HL-60/S4 treated with phorbol 12-myristate 13-acetate at 8.2 ng/mL for 4 days and 3 days (cell line): ENCODE results near the gene FSTL4.

Source experiments
- in situ Hi-C: fragments of 300-500 bp; cut with MboI; formaldehyde crosslinking; loops from 2 replicates; pipeline ENCODE4 v1.15.0; 2022; ENCODE audit warnings: low sequenced_read_pairs

Gene FSTL4

DNA sequence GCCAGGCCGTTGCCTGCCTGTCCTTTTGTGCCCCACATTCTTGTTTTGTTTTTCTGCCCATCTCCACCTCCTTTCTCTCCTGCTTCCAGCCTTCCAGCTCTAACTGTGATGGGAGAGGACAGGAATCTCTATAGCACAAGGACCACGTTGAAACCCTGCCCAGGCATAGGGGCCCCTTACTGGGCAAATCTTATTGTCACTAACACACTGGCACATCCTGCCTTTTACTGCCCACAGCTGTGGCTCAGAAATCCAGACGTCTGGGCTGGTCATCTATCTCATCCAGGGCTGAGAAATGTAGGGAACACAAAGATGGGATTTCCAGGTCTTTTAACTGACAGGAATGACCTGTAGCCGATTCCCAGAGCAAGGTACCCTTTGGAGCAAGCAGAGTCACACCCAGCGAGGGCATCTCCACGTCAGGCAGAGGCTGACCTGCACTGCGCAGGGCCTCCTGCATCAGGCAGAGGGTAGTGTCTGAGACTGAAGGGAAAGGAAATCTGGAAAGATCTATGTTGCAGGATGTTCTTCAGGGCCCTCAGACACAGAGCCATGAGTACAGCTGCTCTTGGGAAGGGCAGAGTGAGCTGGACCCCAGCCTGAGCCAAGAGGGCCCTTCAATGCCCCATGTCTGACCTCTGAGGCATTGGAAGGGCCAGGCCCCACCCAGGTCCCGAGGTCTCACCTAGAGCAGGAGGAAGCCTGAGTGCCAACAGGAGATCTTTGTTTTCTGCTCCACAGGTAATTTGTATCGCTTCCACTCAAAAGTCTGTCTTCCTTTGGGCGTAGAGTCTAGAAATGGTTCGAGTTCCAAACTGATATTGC lies 278.8 kb downstream of the FSTL4 start:
- in situ Hi-C loops, result no loop called here

DNA sequence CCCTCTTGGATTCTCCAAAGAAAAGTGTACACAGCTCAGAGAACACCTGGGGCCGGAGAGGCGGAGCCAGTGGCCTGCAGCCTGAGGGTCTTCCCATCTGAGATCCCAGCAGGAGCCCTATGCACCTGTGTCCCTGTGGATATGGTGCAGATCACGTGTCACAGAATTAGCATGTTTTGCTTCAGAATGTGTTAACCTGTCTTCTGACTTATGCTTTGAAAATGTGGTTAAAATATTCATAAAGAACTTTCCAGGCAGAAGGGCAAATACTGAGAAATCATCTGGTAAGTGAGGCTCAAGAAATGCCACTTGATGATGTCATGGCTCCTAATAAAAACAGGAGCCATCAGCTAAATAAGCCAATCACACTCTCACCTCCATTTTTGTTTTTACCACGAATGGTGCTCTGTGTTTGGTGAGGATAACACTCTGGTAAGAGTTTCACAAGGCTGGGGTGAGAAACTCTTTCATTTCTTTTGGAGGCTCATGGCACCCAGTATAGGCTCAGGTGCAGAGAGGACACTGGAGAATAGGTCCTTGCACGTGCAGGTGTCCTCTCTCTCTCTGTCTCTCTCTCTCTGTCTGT lies 279.8 kb downstream of the FSTL4 start:
- in situ Hi-C loops, result no loop called here

DNA sequence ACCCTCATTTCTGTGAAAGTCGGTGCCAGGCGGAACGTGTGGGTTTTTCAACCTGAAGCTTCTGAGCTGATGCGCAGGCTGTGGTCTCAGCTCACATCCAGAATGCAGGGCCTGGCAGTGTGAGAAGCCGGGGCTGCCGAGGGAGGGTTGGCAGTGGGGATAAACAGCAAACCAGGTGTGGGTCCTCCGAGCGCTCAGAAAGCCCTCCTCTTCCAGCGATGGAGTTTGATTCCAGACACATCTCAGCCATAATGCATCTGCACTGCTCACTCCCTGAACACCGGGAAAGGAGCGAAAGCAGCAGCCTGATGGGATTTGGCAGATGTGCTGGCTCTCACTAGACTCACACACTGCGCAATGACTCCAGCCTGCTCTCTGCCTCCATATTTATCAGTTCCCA lies 280.4 kb downstream of the FSTL4 start:
- in situ Hi-C loops, result no loop called here

DNA sequence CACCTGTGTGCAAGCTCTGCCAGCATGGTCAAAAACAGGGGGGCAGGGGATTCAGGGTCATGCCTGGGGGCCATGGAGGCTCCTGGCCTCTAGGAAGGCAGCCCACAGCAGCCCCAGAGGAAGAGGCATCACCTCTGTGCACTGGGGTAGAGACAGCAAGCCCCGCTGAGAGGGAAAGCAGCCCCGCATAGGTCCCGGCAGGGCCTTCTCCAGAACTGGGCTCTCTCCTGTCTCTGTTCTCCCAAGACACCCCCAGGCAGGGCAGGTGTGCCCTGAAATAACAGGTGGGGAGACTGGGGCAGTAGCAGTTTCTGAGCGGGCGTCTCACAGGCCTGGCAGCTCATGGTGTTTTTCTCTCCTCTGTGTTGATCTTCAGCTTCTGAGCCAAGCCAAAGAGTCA lies 281.4 kb downstream of the FSTL4 start:
- in situ Hi-C loops, result no loop called here

DNA sequence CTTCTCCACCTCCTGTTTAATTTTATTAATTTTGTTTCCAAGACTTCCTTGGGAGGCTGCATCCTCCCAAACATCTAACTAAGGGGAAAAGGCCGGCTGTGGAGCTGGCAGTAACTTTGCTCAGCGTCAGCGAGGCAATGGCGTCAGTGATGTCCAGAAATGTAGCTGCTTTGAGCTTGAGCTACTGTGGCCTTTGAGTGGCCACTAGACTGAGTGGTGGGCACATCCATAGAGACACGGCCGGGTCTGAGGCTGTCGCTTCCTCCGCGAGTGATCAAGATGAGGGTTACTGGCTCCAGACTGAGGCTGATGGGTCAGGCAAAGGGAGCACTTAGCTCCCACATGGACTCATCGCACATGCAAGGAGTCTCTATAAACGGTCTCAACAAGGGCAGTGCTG lies 283.5 kb downstream of the FSTL4 start:
- in situ Hi-C loops, result no loop called here

DNA sequence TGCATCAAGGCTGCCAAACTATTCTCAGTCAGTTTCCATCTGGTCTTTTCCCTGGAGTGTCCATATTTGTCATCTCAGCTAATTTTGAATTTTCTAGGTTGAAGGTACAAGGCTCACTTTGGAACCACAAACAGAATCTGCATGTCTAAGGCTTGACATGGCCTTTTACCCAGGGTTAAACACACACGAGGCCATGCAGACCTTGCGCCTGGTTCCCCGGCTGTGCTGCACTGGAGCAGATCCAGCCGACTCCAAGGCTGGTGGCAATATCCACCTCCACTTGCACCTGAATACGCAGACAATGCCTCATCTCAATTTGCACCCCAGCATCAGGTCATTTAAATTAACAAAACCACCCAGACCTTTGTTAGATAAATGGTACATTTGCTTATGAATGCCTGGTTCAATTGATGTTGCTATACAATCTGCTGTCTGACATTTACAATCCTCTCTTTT lies 284.4 kb downstream of the FSTL4 start:
- in situ Hi-C loops, result no loop called here

DNA sequence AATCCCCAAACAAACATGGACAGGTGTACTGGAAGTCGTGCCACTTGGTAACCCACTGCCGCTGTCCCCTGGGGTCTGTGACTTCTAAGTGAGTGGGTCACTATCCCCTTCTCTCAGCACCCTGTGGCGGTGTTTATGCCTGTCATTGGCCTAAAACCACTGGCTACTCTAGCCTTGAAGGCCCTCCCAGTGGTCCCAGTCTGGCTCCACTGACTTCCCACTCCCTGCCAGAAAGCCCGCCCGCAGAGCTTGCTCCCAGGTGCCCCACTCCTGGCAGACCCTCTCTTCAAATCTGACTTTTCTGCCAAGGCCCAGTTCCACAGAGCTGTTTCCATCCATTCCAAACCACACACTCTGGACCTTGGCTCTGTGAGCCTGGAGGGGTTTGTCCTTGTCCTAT lies 286.0 kb downstream of the FSTL4 start:
- in situ Hi-C loops, result no loop called here

DNA sequence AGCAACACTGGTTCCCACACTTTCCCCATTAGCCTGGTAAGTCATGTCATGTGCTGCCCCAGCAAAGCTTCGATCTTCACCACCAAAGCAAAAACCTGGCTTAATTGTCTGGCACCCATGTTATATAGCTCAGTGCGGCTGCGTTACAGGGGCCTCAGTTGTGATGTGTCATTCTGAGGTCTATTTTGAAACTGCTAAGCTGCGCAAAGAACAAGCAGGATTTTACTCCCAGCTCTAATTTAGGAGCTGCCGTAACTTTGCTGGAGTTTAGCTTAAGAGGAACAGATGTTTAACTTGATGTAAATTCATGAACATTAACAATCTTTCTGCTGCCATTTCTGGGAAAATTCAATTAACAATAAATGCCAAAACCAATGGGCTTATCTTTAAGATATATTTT lies 286.5 kb downstream of the FSTL4 start:
- in situ Hi-C loops, result no loop called here

DNA sequence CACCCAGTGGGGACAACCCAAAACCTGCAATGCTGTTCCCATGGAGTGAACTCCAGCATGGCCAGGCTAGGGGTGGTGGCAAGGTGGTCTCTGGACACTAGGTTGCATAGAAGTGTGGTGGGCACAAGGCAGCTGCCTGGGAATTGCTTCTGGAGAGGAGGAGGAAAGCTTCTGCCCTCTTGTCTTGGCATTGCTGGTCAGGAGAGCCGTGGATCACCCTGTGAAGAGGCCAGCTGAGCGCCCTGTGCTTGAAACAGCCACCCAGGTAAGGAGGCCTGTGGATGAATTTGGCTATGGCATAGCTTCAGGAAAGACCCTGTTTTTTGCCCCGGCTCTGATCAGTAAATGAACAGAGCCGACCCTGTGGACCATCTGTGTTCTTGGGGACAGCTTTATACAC lies 287.4 kb downstream of the FSTL4 start:
- in situ Hi-C loops, result no loop called here

DNA sequence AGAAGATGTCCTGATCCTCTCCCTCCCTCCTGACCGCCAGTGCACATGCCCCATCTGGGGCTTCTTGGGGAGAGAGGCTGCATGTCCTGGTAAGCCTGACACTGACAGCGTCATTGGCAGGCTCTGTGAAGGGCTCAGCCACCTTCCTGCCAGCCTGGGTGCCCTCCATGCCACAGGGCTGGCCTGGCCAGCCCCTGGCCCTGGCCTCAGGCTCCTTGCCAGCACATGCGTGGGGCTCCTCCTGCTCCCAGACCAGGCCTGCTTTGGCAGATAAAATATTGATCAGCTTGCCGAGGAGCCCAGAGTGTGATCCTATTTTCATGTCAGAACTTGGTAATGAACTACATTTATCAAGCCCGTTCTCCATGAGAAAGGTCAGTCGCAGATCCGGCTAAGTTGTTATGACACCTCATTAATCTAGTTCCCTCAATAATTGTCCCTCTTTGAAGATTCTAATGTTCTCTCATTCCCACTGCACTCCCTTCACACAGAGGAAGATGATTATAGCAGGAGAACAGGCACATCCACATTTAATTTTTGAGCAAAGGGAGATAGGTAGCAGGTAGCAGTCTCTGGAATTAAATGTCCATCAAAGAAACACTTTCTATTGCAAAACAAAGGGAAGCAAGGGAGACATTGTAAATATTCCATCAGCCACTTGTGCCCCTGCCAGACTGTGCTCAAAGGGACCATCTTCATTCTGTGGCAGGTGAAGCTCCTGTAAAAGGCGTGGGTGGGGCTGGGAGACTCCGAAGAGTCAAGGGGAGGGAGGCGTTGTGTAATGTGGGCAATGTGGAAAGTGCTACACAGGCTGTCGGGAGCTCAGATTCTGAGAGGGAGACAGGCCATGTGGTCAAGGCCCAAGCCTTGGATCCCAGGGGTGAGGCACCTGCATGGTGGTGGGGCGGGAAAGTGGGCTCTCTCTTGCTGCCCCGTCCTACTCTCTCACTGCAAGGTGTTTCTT lies 288.6 kb downstream of the FSTL4 start:
- in situ Hi-C loops, result no loop called here

DNA sequence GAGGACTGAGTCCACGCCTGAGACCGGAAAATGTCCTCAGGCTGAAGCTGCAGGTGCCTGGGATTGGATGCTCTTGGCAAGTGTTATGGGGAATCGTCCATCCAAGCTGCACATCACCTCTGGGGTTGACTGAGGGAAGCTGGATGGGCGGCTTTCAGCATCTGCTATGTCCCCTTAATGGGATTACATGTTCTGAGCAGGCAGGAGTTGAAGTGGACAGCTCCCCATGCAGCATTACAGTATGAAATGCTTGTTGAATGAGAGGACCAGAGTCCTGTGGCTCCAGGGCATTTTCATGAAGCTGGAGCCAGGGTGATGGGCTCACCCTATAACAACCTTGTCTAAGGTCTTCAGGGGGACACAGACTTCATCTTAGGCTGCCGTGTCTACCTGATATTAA lies 289.6 kb downstream of the FSTL4 start:
- in situ Hi-C loops, result no loop called here

DNA sequence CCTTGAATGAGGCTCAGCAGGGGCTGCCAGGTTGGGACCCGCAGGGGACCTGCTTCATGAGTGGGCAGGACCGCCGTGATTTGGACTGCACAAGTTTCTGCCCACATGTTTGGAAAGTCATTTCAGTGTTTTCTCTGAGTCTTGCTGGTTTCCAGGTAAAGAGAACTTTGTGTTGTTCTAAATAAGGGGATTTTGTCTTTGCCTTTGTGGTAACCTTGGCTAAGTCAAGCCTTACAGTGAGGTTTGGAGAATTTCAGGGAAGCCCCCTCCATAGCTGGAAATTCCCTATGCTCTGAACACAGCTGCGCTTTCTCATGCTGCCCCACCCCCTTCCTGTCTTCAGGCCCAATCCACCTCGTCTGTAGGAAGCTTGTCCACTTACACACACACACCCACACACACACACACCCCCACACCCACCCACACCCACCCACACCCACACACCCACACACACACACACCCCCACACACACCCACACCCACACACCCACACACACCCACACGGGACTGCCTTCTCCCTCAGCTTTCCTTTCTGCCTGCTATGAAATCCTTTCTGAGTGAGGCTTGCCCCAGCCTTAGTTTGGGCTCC lies 290.4 kb downstream of the FSTL4 start:
- in situ Hi-C loops, result no loop called here

DNA sequence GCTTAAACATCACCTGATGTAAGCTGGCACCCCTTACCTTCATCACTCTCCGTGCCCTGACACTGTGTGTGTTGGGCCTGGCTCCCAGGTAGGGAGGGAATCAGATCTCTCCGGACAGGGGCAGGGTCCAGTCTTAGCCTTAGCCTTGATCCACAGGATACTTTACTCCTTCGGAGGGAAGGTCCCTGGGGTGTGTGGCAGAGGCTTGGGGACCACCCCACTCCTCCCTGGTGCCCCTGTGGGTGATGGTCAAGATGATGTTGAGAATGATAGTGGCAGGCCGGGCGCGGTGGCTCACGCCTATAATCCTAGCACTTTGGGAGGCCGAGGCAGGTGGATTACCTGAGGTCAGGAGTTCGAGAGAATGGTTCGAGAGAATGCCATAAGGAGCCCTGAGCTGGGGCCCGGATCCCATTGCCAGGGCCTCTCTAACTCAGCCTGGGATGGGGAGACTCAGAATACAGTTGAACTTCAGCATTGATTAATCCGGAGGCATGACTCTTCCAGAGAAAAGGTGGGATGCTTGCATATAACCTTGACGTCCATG lies 291.0 kb downstream of the FSTL4 start:
- in situ Hi-C loops, result no loop called here

DNA sequence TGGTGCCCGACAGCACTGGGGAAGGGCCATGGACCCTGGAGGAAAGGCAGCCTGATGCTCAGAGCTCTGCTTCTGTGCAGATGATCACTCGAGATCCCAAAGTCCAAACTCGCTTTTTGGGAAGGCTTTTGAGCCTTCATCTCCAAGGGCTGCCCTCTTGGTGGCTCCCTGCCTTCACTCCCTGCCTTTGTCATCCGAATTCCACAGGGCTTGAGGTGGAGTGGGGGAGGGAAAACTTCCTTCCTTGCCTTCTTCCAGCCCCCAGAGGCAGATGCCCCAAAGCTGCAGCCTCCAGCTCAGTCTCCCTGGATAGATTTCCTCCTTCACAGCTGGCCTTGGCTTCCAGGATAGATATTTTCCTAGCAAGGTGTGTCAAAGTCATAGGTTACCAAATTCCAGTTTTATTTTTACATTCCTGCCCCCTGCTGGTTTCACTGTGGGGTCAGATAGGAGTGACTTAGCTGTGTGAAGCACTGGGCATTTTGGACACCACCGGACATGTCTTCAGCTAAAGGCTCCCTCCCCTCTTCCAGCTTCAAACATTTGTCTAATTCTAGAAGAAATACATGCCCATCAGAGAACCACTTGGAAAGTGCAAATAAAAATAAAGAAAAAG lies 292.3 kb downstream of the FSTL4 start:
- in situ Hi-C loops, result no loop called here

DNA sequence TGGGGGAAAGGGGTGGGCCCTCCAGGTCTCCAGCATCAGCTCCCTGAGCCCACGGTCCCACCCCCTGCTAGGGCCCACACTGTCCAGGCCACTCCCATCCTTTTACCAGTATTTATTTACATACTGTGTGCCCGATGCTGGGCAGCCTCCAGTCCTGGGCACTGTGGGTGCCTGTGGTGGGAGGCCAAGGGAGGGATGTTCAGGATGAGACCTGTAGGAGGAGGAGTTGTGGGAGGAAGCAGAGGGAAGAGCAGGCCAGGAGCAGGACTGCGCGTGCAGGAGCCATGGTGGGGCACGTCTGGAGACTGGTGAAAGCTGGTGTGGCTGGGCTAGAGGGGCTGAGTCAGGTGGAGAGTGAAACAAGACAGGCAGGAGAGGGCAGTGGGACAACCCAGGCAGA lies 293.1 kb downstream of the FSTL4 start:
- in situ Hi-C loops, result no loop called here

DNA sequence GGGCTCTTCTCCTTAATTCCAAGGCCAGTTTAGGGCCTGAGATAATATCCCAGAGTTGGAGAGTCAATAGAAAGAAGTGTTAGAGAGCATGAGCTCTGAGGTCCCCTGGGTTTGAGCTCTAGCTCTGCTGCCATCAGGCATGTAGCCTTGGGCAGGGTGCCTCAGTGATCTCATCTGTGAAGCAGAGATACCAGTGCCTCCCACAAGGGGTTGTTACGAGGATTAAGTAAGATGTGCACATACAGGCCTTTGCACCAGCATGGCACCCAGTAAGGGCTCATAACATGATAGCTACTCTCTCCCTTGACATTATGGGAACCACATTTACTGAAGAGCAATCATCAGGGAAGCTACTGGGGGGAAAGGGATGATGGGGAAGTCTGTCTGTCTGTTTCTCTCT lies 294.8 kb downstream of the FSTL4 start:
- in situ Hi-C loops, result no loop called here

DNA sequence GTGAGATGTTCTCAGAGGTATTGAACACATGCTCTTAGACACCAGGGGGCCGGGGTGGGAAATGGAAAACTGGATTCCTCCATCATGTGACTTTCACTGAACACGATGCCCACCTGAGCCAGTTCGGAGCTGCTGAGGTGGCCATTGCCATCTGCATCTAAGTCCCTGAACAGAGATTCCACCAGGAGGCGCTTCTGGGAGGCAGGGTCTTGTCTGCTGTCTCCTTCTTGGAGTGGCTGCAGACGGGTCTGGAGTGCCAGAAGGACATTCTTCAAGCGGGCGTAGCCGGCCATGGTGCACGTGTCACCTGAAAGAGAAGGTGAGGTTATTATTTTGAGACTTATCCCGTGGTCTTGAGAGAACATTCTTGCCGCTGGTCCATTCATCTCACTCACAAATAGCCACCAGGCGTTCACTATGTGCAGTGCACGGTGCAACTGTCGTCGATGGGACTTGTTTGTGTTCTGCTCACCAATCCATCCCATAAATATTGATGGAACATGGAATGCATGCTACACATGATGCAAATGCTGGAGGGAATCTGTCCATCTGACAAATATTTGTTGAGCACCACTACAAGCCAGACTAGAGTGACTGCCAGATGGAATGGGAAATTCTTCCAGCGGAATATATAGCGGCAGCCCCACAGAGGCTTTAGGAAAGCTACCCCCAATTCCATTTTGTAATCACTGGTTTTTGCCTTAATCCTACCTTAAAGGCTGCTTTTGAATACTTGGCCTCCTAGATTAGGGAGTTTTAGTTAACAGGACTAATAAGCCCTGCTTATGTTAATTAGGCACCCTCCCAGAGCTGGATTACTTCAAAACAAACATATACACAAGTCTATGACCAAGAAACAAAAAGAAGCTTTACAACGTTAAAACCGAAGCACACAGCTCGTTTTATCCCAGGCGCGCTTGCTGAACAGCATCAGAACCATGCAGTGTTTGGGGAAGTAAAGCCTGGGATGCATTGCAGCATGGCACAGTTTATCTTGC lies 295.7 kb downstream of the FSTL4 start:
- in situ Hi-C loops, result no loop called here

DNA sequence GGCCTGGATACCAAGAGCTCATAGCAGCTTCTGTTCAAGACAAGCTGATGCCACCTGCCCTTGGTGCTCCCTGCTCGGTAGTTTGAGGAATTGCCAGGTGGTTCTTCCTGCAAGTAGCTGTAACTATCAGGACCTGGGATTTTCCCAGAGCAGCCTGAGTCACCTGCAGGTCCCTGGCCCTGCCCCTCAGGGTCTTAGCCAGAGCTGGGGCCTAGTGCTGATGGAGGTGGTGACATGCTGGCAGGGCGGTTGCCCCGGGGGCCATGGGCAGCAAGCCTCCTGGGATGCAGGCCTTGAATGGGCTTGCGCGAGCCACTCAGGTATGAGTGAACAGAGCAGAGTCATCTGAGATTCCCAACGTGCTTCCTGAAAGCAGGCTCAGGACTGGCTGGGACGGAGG lies 298.3 kb downstream of the FSTL4 start:
- in situ Hi-C loops, result no loop called here

DNA sequence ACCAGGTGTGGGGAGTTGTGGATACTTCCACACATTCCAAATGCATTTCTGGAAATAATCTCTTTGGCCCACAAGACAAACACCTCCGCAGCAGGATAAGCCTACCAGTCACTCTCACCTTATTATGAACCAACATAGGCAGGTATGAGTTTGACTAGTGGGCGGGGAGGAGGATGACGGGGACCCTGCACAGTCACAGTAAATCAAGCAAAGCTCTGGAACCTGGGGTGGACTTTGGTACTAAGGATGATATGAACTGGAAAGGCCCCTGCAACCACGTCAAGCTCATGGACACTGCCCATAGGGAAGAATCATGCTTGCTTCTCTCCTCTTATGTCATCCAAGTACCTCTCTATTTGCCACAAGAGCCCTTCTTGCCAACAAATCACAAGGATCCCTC lies 301.2 kb downstream of the FSTL4 start:
- in situ Hi-C loops, result no loop called here
